Measurements from ENCODE around the gene NAPB.
"Not testable (repeated sequence)": the region's sequence is repeated elsewhere in the genome, so short reads cannot be mapped to it uniquely, and the experiment has no call there.

Gene NAPB

GRCh38 chr20:23420943-23421931 lies at the start of gene NAPB:
Gene NAPB (minus strand): TSS chr20:23421488. CDS start chr20:23421402, 86 bp downstream.
- peak; percentile 85 for DNase-seq

- not testable (repeated sequence) for DNase-seq
These were observed 45.7 kb upstream of the NAPB start for GRCh38 chr20:23466961-23467360.

- no peak for DNase-seq
These were observed 39.9 kb upstream of the NAPB start for GRCh38 chr20:23461180-23461579.

GRCh38 chr20:23459461-23460150 lies 38.3 kb upstream of the NAPB start:
- no peak for DNase-seq

GRCh38 chr20:23456873-23457272 lies 35.6 kb upstream of the NAPB start:
- no peak for DNase-seq

- no peak for DNase-seq
These were observed 35.1 kb upstream of the NAPB start for GRCh38 chr20:23456409-23456808.

- no peak for DNase-seq
These were observed 34.4 kb upstream of the NAPB start for GRCh38 chr20:23455639-23456038.

GRCh38 chr20:23454816-23455215 lies 33.5 kb upstream of the NAPB start:
- no peak for DNase-seq

GRCh38 chr20:23453549-23454543 lies 32.6 kb upstream of the NAPB start:
- no peak for DNase-seq

- no peak for DNase-seq
These were observed 31.5 kb upstream of the NAPB start, which contains the start of gene CST11 for GRCh38 chr20:23452776-23453175. Gene CST11 (minus strand): TSS chr20:23452876. CDS start chr20:23452811, 65 bp downstream.

GRCh38 chr20:23451956-23452487 lies 30.7 kb upstream of the NAPB start:
- DNase-seq: no peak

GRCh38 chr20:23450877-23451276 lies 29.6 kb upstream of the NAPB start:
- no peak for DNase-seq

GRCh38 chr20:23449421-23449820 lies 28.1 kb upstream of the NAPB start:
- DNase-seq: no peak

- no peak for DNase-seq
These were observed 26.9 kb upstream of the NAPB start for GRCh38 chr20:23448167-23448566.

GRCh38 chr20:23446505-23446904 lies 25.2 kb upstream of the NAPB start:
- DNase-seq: peak; percentile 66

GRCh38 chr20:23445596-23446217 lies 24.4 kb upstream of the NAPB start:
- no peak for DNase-seq

- DNase-seq: no peak
These were observed 23.6 kb upstream of the NAPB start for GRCh38 chr20:23444859-23445258.

- DNase-seq: no peak
These were observed 21.1 kb upstream of the NAPB start for GRCh38 chr20:23442436-23442835.

- DNase-seq: peak; percentile 28
These were observed 20.6 kb upstream of the NAPB start for GRCh38 chr20:23441850-23442313.

- no peak for DNase-seq
These were observed 18.7 kb upstream of the NAPB start for GRCh38 chr20:23440004-23440403.

GRCh38 chr20:23438661-23439060 lies 17.4 kb upstream of the NAPB start:
- DNase-seq: no peak
